CD14-positive monocyte (primary cell): ENCODE data around the gene GMCL1. TPM values are rescaled to one million over a fixed set of nuclear protein-coding genes. Genes with fewer than 3 reads are reported as not detected.

Experiments used
- DNase-seq, 3 donors: peaks; one replicate each; pipeline ENCODE4 v3.0.0-alpha.2; 2011 to 2022
- H2AFZ ChIP-seq: 2 replicates; pipeline ENCODE4 v1.6.0; 2012; ENCODE audit warnings: mild to moderate bottlenecking, low read depth, low read length, inconsistent platforms; ENCODE audit not compliant: insufficient read depth, poor library complexity, severe bottlenecking
- H3K27ac ChIP-seq, 2 donors: 1 replicate in 1 of 2; 2 replicates in 1 of 2; pipeline ENCODE4 v1.5.1; 2012 to 2013; ENCODE audit warnings: low read length in 2 of 2, control low read depth in 1 of 2, inconsistent platforms in 1 of 2, low read depth in 1 of 2, mild to moderate bottlenecking in 1 of 2
- H3K27me3 ChIP-seq, 2 donors: one replicate each; pipeline versions ENCODE4 v1.6.0 to v1.6.1; 2011 to 2013; ENCODE audit warnings: low read length in 2 of 2; ENCODE audit not compliant: control insufficient read depth in 2 of 2, insufficient read depth in 2 of 2
- H3K36me3 ChIP-seq, 2 donors: replicated peaks in 1 of 2; 1 replicate in 1 of 2; 2 replicates in 1 of 2; pipeline versions ENCODE4 v1.5.1 to v1.6.1; 2012 to 2013; ENCODE audit warnings: low read length in 2 of 2, control low read depth in 1 of 2, inconsistent platforms in 1 of 2, mild to moderate bottlenecking in 1 of 2; ENCODE audit not compliant: insufficient read depth in 2 of 2, control insufficient read depth in 1 of 2
- H3K4me1 ChIP-seq, 2 donors: 1 replicate in 1 of 2; 2 replicates in 1 of 2; pipeline versions ENCODE4 v1.5.1 to v1.6.1; 2012 to 2013; ENCODE audit warnings: low read length in 2 of 2, control low read depth in 1 of 2, inconsistent platforms in 1 of 2, mild to moderate bottlenecking in 1 of 2, moderate library complexity in 1 of 2; ENCODE audit not compliant: insufficient read depth in 2 of 2, control insufficient read depth in 1 of 2
- H3K4me2 ChIP-seq: replicated peaks from 2 replicates; pipeline ENCODE3; 2012; ENCODE audit warnings: low read length, moderate library complexity, mild to moderate bottlenecking; ENCODE audit not compliant: poor library complexity, severe bottlenecking; ENCODE audit errors: extremely low read depth
- H3K4me3 ChIP-seq, 3 experiments: fragments of 200-600 bp in 1 of 3; sonication (generic) in 1 of 3; replicated peaks in 1 of 3; 1 replicate in 2 of 3; 2 replicates in 1 of 3; pipeline ENCODE4 v1.5.1; 2011 to 2013; ENCODE audit warnings: low read length in 3 of 3, mild to moderate bottlenecking in 3 of 3, control low read depth in 2 of 3, low read depth in 2 of 3, inconsistent platforms in 1 of 3, moderate library complexity in 1 of 3
- H3K79me2 ChIP-seq: 2 replicates; pipeline ENCODE4 v1.6.0; 2012; ENCODE audit warnings: mild to moderate bottlenecking, control low read depth, inconsistent platforms, low read length, moderate library complexity; ENCODE audit not compliant: insufficient read depth
- H3K9ac ChIP-seq: 2 replicates; pipeline ENCODE4 v1.6.0; 2017; ENCODE audit warnings: low read length, mild to moderate bottlenecking; ENCODE audit not compliant: insufficient read depth, poor library complexity, severe bottlenecking
- H3K9me3 ChIP-seq, 2 donors: replicated peaks in 1 of 2; 1 replicate in 1 of 2; 2 replicates in 1 of 2; pipeline versions ENCODE4 v1.5.1 to v1.6.1; 2012 to 2013; ENCODE audit warnings: low read length in 2 of 2, control low read depth in 1 of 2; ENCODE audit not compliant: control insufficient read depth in 1 of 2, insufficient read depth in 1 of 2
- H4K20me1 ChIP-seq: 2 replicates; pipeline ENCODE4 v1.6.0; 2012; ENCODE audit warnings: mild to moderate bottlenecking, low read length, control low read depth, moderate library complexity; ENCODE audit not compliant: insufficient read depth
- H3K27ac Mint-ChIP-seq, 7 donors: one replicate each; pipeline ENCODE4 v1.8.0; 2020; ENCODE audit warnings: mild to moderate bottlenecking in 7 of 7, mixed read lengths in 7 of 7, moderate library complexity in 6 of 7, inconsistent platforms in 2 of 7
- H3K27me3 Mint-ChIP-seq, 3 donors: one replicate each; pipeline ENCODE4 v1.8.0; 2021 to 2022; ENCODE audit warnings: low read depth in 3 of 3, mild to moderate bottlenecking in 3 of 3, mixed read lengths in 3 of 3, moderate library complexity in 3 of 3, inconsistent platforms in 1 of 3
- H3K36me3 Mint-ChIP-seq, 2 donors: one replicate each; pipeline ENCODE4 v1.8.0; 2020; ENCODE audit warnings: mixed read lengths in 2 of 2, inconsistent platforms in 1 of 2, mild to moderate bottlenecking in 1 of 2
- H3K4me1 Mint-ChIP-seq: one replicate; pipeline ENCODE4 v1.8.0; 2020; ENCODE audit warnings: mild to moderate bottlenecking, mixed read lengths
- H3K4me3 Mint-ChIP-seq, 2 donors: one replicate each; pipeline ENCODE4 v1.8.0; 2020; ENCODE audit warnings: mild to moderate bottlenecking in 2 of 2, mixed read lengths in 2 of 2, moderate library complexity in 1 of 2
- H3K9me3 Mint-ChIP-seq, 7 donors: one replicate each; pipeline ENCODE4 v1.8.0; 2020 to 2022; ENCODE audit warnings: mixed read lengths in 7 of 7, mild to moderate bottlenecking in 6 of 7, moderate library complexity in 6 of 7, inconsistent platforms in 2 of 7
- WGBS: methylation state at CpG from one replicate; pipeline ENCODE4 v1.1.5; 2013; ENCODE audit warnings: missing lambda C conversion rate; ENCODE audit not compliant: insufficient coverage; 5-methylcytosine and 5-hydroxymethylcytosine counted together
- intact Hi-C, 2 donors: fragments of 100-400 bp; cut with micrococcal nuclease; formaldehyde crosslinking; loops; one replicate each; pipeline versions ENCODE4 v1.15.0 to v1.15.1; 2023
- polyA plus RNA-seq, 3 donors: library from polyadenylated mRNA; depleted of rRNA in 1 of 3; unstranded in 2 of 3; stranded (reverse) in 1 of 3; fragments of 300-500 nt in 2 of 3; fragments of >200 nt in 1 of 3; fragmentation: Illumina TruSeq in 2 of 3; gene quantifications; 1 replicate in 2 of 3; 2 replicates in 1 of 3; pipeline ENCODE4 v1.2.3, GENCODE V29; 2012 to 2021
- TF ChIP-seq, protein P1 (sequence below): fragments of 200-600 bp; IDR thresholded peaks from one replicate; pipeline ENCODE4 v1.8.0; 2022; ENCODE audit warnings: antibody characterized with exemption, mild to moderate bottlenecking

Gene GMCL1
- polyA plus RNA-seq, 3 donors: 4.4 to 15.1 (median 9.4) TPM

DNA sequence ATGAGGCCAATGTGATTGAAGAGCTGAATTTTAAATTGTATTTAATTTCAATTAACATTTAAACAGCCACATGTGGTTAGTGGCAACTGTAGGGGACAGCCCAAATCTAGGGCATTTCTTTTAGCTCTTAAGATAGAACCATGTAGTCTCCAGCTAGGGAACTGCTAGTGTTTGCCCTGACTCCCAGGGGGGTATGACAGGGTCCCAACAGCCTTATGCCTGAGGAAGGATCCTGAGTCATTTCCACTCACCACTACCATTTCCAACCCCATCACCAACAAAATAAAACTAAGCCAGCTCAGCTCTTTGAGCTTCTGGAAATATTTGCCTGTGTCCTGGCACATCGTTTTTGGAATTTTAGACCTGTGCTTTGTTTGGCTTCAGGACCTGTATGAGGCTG is 13.7 kb upstream of the GMCL1 start:
- no peak overlapping the region for H3K9ac ChIP-seq
- Mint-ChIP-seq H3K27ac (peak overlapping the region in 1 of 7 donors; percentile 46), H3K4me1 (peaks cover 4% of the 10 kb centered on the region), H3K27me3 (no peaks in the 10 kb centered on the region), H3K36me3 (peaks cover 68 to 74% of the 10 kb centered on the region in 2 donors), H3K9me3 (peaks cover 0 to 2% (median 0%) of the 10 kb centered on the region in 7 donors), H3K4me3 (no peak overlapping the region)
- intact Hi-C loops: loop anchor here (2.0 kb wide), 2 partner anchors 89 to 91 kb away; no protein-coding TSS in a partner anchor
- H4K20me1 ChIP-seq: no peaks in the 10 kb centered on the region
- H3K27me3 ChIP-seq: no peaks in the 10 kb centered on the region
- peaks cover 31 to 78% of the 10 kb centered on the region in 2 donors for H3K36me3 ChIP-seq
- no peak for DNase-seq
- TF ChIP-seq, protein P1, sequence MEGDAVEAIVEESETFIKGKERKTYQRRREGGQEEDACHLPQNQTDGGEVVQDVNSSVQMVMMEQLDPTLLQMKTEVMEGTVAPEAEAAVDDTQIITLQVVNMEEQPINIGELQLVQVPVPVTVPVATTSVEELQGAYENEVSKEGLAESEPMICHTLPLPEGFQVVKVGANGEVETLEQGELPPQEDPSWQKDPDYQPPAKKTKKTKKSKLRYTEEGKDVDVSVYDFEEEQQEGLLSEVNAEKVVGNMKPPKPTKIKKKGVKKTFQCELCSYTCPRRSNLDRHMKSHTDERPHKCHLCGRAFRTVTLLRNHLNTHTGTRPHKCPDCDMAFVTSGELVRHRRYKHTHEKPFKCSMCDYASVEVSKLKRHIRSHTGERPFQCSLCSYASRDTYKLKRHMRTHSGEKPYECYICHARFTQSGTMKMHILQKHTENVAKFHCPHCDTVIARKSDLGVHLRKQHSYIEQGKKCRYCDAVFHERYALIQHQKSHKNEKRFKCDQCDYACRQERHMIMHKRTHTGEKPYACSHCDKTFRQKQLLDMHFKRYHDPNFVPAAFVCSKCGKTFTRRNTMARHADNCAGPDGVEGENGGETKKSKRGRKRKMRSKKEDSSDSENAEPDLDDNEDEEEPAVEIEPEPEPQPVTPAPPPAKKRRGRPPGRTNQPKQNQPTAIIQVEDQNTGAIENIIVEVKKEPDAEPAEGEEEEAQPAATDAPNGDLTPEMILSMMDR: no peak
- H3K79me2 ChIP-seq: no peaks in the 10 kb centered on the region
- H3K4me3 ChIP-seq: no peak overlapping the region
- no CpG with 5 or more reads among the region's 1 CpG for WGBS
- no peak overlapping the region for H3K27ac ChIP-seq
- peaks cover 0 to 6% of the 10 kb centered on the region in 2 donors for H3K4me1 ChIP-seq
- no peak overlapping the region for H2AFZ ChIP-seq
- no peaks in the 10 kb centered on the region for H3K9me3 ChIP-seq
- no peak overlapping the region for H3K4me2 ChIP-seq

DNA sequence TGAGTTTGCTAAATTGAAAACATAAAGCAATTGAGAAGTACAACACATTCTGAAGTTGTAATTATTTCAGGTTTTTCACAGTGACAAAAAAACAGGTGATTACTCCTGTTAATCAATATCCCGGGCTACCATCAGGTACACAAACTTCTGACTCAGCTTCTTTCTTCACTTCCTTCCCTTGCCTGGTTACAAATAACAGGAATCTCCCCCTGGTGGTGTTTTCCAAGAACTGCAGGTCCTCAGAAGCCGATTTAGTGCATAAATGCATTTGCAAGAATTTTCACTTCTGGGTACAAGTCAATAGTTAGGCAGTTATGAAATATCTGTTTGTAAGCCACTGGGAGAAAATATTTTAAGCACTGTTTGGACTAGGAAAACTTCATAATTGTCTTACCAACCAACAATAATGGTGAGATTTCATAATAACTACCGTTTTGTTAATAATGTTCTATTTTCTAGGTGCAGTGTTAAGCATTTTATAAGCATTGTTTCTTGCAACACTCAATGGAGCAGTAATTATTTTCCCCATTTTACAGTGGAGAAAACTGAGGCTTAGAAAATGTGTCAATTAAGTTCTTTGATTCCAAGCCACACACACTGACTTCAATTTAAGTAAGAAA is 12.4 kb upstream of the GMCL1 start:
- peaks cover 4% of the 10 kb centered on the region for H3K4me1 Mint-ChIP-seq
- peaks cover 0 to 3% (median 0%) of the 10 kb centered on the region in 3 donors for H3K27me3 Mint-ChIP-seq
- no peaks in the 10 kb centered on the region for H3K27me3 ChIP-seq
- no peak overlapping the region for H3K27ac ChIP-seq
- H3K4me2 ChIP-seq: no peak overlapping the region
- no peak overlapping the region for H3K9ac ChIP-seq
- no peak overlapping the region for H2AFZ ChIP-seq
- TF ChIP-seq, protein P1: peak; percentile 96
- 0% methylated on average over 1 of the region's 3 CpGs for WGBS
- H3K79me2 ChIP-seq: no peaks in the 10 kb centered on the region
- H3K36me3 Mint-ChIP-seq: peaks cover 68 to 76% of the 10 kb centered on the region in 2 donors
- peaks cover 0 to 2% (median 0%) of the 10 kb centered on the region in 7 donors for H3K9me3 Mint-ChIP-seq
- no peaks in the 10 kb centered on the region for H3K9me3 ChIP-seq
- no peak overlapping the region for H3K4me3 Mint-ChIP-seq
- H3K27ac Mint-ChIP-seq: no peak overlapping the region
- H3K4me1 ChIP-seq: peaks cover 0 to 6% of the 10 kb centered on the region in 2 donors
- DNase-seq: peak; percentile 74 to 89 (median 86)
- H4K20me1 ChIP-seq: no peaks in the 10 kb centered on the region
- peaks cover 32 to 78% of the 10 kb centered on the region in 2 donors for H3K36me3 ChIP-seq
- intact Hi-C loops: loop anchor here (2.0 kb wide), 2 partner anchors 90 to 92 kb away; no protein-coding TSS in a partner anchor
- no peak overlapping the region for H3K4me3 ChIP-seq
